IMR-90 (cell line): ENCODE results near the gene PARP6. TPM values are rescaled to one million over a fixed set of nuclear protein-coding genes. Genes with fewer than 3 reads are reported as not detected.

Experiments used
- ATAC-seq: fragments of 200-7000 bp; cut with Tn5 transposase; 2 replicates; pipeline ENCODE4 v1.9.1; 2020; ENCODE audit warnings: low read depth, mild to moderate bottlenecking, moderate library complexity
- BruUV-seq: library from RNA; stranded (reverse); fragments of 400-500 nt; replicated peaks from 2 replicates; lab custom pipeline; 2021; lab: Mats Ljungman, UMichigan
- CTCF ChIA-PET: fragments of 300-600 bp; formaldehyde crosslinking; extraction: SDS; loops from one replicate; lab custom pipeline; 2021; ENCODE audit warnings: antibody characterized with exemption; lab: Yijun Ruan, JAX
- POLR2A ChIA-PET: fragments of 300-600 bp; sonication (Branson Sonifier 250); formaldehyde crosslinking; loops from one replicate; lab custom pipeline; 2022; ENCODE audit warnings: antibody characterized with exemption; ENCODE audit not compliant: unreplicated experiment; lab: Charles Lee
- DNase-seq: peaks from one replicate; pipeline ENCODE4 v3.0.0; 2013
- H2AFZ ChIP-seq: replicated peaks from 2 replicates; pipeline ENCODE3; 2013; ENCODE audit warnings: low read length, mild to moderate bottlenecking; ENCODE audit not compliant: poor library complexity
- H2AK5ac ChIP-seq: 2 replicates; pipeline ENCODE4 v1.6.1; 2013; ENCODE audit warnings: low read depth, low read length, inconsistent platforms
- H2AK9ac ChIP-seq: replicated peaks from 2 replicates; pipeline ENCODE3; 2013; ENCODE audit warnings: mild to moderate bottlenecking, low read depth, low read length, moderate library complexity; ENCODE audit not compliant: poor library complexity
- H2BK120ac ChIP-seq: 2 replicates; pipeline ENCODE4 v1.6.1; 2013; ENCODE audit warnings: low read depth, low read length, inconsistent platforms
- H2BK15ac ChIP-seq: 3 replicates; pipeline ENCODE4 v1.6.1; 2013; ENCODE audit warnings: low read depth, low read length, inconsistent platforms
- H2BK20ac ChIP-seq: 2 replicates; pipeline ENCODE4 v1.6.1; 2013; ENCODE audit warnings: low read depth, mild to moderate bottlenecking, inconsistent platforms, low read length, moderate library complexity
- H2BK5ac ChIP-seq: 2 replicates; pipeline ENCODE4 v1.6.1; 2013; ENCODE audit warnings: mild to moderate bottlenecking, low read depth, low read length, inconsistent platforms; ENCODE audit not compliant: poor library complexity, severe bottlenecking
- H3K14ac ChIP-seq: replicated peaks from 2 replicates; pipeline ENCODE4 v1.6.1; 2013; ENCODE audit warnings: low read depth, low read length, inconsistent platforms
- H3K18ac ChIP-seq: 2 replicates; pipeline ENCODE4 v1.6.1; 2013; ENCODE audit warnings: low read depth, low read length, control low read depth
- H3K23ac ChIP-seq: 2 replicates; pipeline ENCODE4 v1.6.1; 2013; ENCODE audit warnings: low read depth, low read length, inconsistent platforms
- H3K27ac ChIP-seq: 2 replicates; pipeline ENCODE4 v1.5.1; 2013; ENCODE audit warnings: mild to moderate bottlenecking, control low read depth, low read length; ENCODE audit not compliant: insufficient read depth
- H3K27me3 ChIP-seq: 2 replicates; pipeline ENCODE4 v1.6.1; 2013; ENCODE audit warnings: low read length; ENCODE audit not compliant: control insufficient read depth, insufficient read depth
- H3K36me3 ChIP-seq: 2 replicates; pipeline ENCODE4 v1.6.1; 2013; ENCODE audit warnings: low read length, mixed read lengths; ENCODE audit not compliant: control insufficient read depth, insufficient read depth
- H3K4ac ChIP-seq: 2 replicates; pipeline ENCODE4 v1.6.1; 2013; ENCODE audit warnings: low read depth, low read length, inconsistent platforms
- H3K4me1 ChIP-seq: 2 replicates; pipeline ENCODE4 v1.6.1; 2013; ENCODE audit warnings: low read length, mixed read lengths; ENCODE audit not compliant: control insufficient read depth, insufficient read depth
- H3K4me2 ChIP-seq: 2 replicates; pipeline ENCODE4 v1.6.1; 2013; ENCODE audit warnings: low read depth, mild to moderate bottlenecking, control low read depth, low read length, moderate library complexity
- H3K4me3 ChIP-seq: 2 replicates; pipeline ENCODE4 v1.5.1; 2013; ENCODE audit warnings: low read depth, mild to moderate bottlenecking, control low read depth, low read length, moderate library complexity; ENCODE audit not compliant: insufficient read depth
- H3K56ac ChIP-seq: 2 replicates; pipeline ENCODE4 v1.6.1; 2013; ENCODE audit warnings: low read length, inconsistent platforms; ENCODE audit not compliant: insufficient read depth; ENCODE audit errors: extremely low read depth
- H3K79me1 ChIP-seq, 2 experiments: 2 replicates each; pipeline ENCODE4 v1.6.1; 2013; ENCODE audit warnings: low read length in 2 of 2, inconsistent platforms in 1 of 2, low read depth in 1 of 2
- H3K9ac ChIP-seq: 2 replicates; pipeline ENCODE4 v1.6.1; 2013; ENCODE audit warnings: low read depth, low read length, control low read depth
- H3K9me1 ChIP-seq: 2 replicates; pipeline ENCODE4 v1.6.1; 2013; ENCODE audit warnings: low read length, inconsistent platforms; ENCODE audit not compliant: insufficient read depth
- H3K9me3 ChIP-seq: 2 replicates; pipeline ENCODE4 v1.6.1; 2013; ENCODE audit warnings: low read length; ENCODE audit not compliant: control insufficient read depth, insufficient read depth
- H4K20me1 ChIP-seq: 2 replicates; pipeline ENCODE4 v1.6.1; 2013; ENCODE audit warnings: low read length, inconsistent platforms; ENCODE audit not compliant: insufficient read depth
- H4K5ac ChIP-seq: 2 replicates; pipeline ENCODE4 v1.6.1; 2013; ENCODE audit warnings: mild to moderate bottlenecking, low read depth, low read length, control low read depth
- H4K8ac ChIP-seq, 2 experiments: 2 replicates each; pipeline ENCODE4 v1.6.1; 2013; ENCODE audit warnings: low read depth in 2 of 2, low read length in 2 of 2, control low read depth in 1 of 2, inconsistent platforms in 1 of 2
- H4K91ac ChIP-seq: 2 replicates; pipeline ENCODE4 v1.6.1; 2013; ENCODE audit warnings: low read depth, low read length, inconsistent platforms; ENCODE audit not compliant: insufficient read depth
- BHLHE40 ChIP-seq: fragments of 150-350 bp; IDR thresholded peaks from 2 replicates; pipeline ENCODE4 v1.6.1; 2016; ENCODE audit warnings: mild to moderate bottlenecking, low read depth, low read length
- CEBPB ChIP-seq: IDR thresholded peaks from 2 replicates; pipeline ENCODE4 v1.6.1; 2012; ENCODE audit warnings: low read depth, low read length, improper control_type of control experiment
- CHD1 ChIP-seq: IDR thresholded peaks from 2 replicates; pipeline ENCODE4 v1.6.1; 2012; ENCODE audit warnings: low read depth, low read length, improper control_type of control experiment
- CTCF ChIP-seq: conservative IDR thresholded peaks from 2 replicates; pipeline ENCODE4 v1.5.1; 2012; ENCODE audit warnings: mild to moderate bottlenecking, low read depth, low read length, improper control_type of control experiment
- ELK1 ChIP-seq: fragments of 150-350 bp; IDR thresholded peaks from 2 replicates; pipeline ENCODE4 v1.6.1; 2016; ENCODE audit warnings: low read depth, mild to moderate bottlenecking, low read length, moderate library complexity, borderline replicate concordance
- FOS ChIP-seq: fragments of 150-350 bp; IDR thresholded peaks from 2 replicates; pipeline ENCODE4 v1.6.1; 2016; ENCODE audit warnings: low read depth, low read length
- MAFK ChIP-seq: IDR thresholded peaks from 2 replicates; pipeline ENCODE4 v1.6.1; 2012; ENCODE audit warnings: low read depth, low read length, improper control_type of control experiment
- POLR2A ChIP-seq: IDR thresholded peaks from 2 replicates; pipeline ENCODE4 v1.6.1; 2012; ENCODE audit warnings: mild to moderate bottlenecking, low read depth, low read length
- RFX5 ChIP-seq: IDR thresholded peaks from 2 replicates; pipeline ENCODE4 v1.8.0; 2012; ENCODE audit warnings: low read depth, mild to moderate bottlenecking, low read length, moderate library complexity
- whole genome bisulfite sequencing, 2 experiments: methylation state at CpG; one replicate each; pipeline versions ENCODE4 v1.1.5 to v1.1.7; 2013; ENCODE audit warnings: missing lambda C conversion rate in 2 of 2; ENCODE audit not compliant: insufficient read length in 1 of 2; ENCODE audit errors: extremely low coverage in 2 of 2; 5-methylcytosine and 5-hydroxymethylcytosine counted together
- dilution Hi-C: fragments of 300-500 bp; cut with HindIII; formaldehyde crosslinking; loops from one replicate; pipeline ENCODE4 v1.14.3; 2018; ENCODE audit warnings: low sequenced_read_pairs; ENCODE audit not compliant: unreplicated experiment
- in situ Hi-C: fragments of 300-500 bp; cut with MboI; formaldehyde crosslinking; loops from 3 replicates; pipeline ENCODE4 v1.14.3; 2019; ENCODE audit warnings: low sequenced_read_pairs, inconsistent platforms, mixed read lengths
- intact Hi-C: fragments of 100-400 bp; cut with micrococcal nuclease; formaldehyde crosslinking; loops from 2 replicates; pipeline ENCODE4 v1.10.0; 2022
- polyA plus RNA-seq, 3 experiments: library from polyadenylated mRNA; depleted of rRNA; stranded (reverse); fragments of >200 nt; gene quantifications; 2 replicates each; pipeline ENCODE4 v1.2.3, GENCODE V29; 2012; ENCODE audit warnings: low replicate concordance in 1 of 3
- total RNA-seq: library from RNA; depleted of rRNA; stranded (reverse); fragments of >200 nt; gene quantifications from 2 replicates; pipeline ENCODE4 v1.2.3, GENCODE V29; 2012

Gene PARP6
- total and polyA plus RNA-seq, 2 of the 4 experiments (the other 2 are of a cell fraction): 13.4 to 45.1 TPM

GRCh38 chr15:72278737-72279136 is 6.4 kb upstream of the PARP6 start:
- no peak overlapping the region for H3K9ac ChIP-seq
- H3K4me1 ChIP-seq: no peaks in the 10 kb centered on the region
- no peaks in the 10 kb centered on the region for H3K9me1 ChIP-seq
- H3K4ac ChIP-seq: no peak overlapping the region
- no peak overlapping the region for H3K56ac ChIP-seq
- H3K79me1 ChIP-seq: no peaks in the 10 kb centered on the region
- DNase-seq (no peak), ATAC-seq (no peak)
- POLR2A ChIA-PET: interaction anchor here (0.6 kb wide), 1 partner anchor 95 kb away, joined by 3 read pairs; no protein-coding TSS in a partner anchor
- no peak overlapping the region for H2AK9ac ChIP-seq
- H3K14ac ChIP-seq: no peak overlapping the region
- no peak overlapping the region for H2AFZ ChIP-seq
- no peak overlapping the region for H3K23ac ChIP-seq
- CTCF ChIA-PET: no interaction called here
- no peak overlapping the region for H3K4me2 ChIP-seq
- no peaks in the 10 kb centered on the region for H4K20me1 ChIP-seq
- in situ Hi-C loops: no loop called here
- H3K27me3 ChIP-seq: peaks cover 8% of the 10 kb centered on the region
- no peak overlapping the region for H4K5ac ChIP-seq
- H3K4me3 ChIP-seq: no peak overlapping the region
- no peak overlapping the region for H4K91ac ChIP-seq
- intact Hi-C loops: no loop called here
- no peak overlapping the region for H2BK5ac ChIP-seq
- no peak for TF ChIP-seq CHD1
- TF ChIP-seq ELK1: no peak
- no peak for TF ChIP-seq MAFK
- no peak for TF ChIP-seq FOS
- no peak for TF ChIP-seq CTCF
- TF ChIP-seq POLR2A: no peak
- TF ChIP-seq CEBPB: no peak
- TF ChIP-seq BHLHE40: no peak
- no peak for TF ChIP-seq RFX5
- no TSS peak for BruUV-seq
- no peaks in the 10 kb centered on the region for H3K9me3 ChIP-seq
- no peak overlapping the region for H2BK20ac ChIP-seq
- H2BK120ac ChIP-seq: no peak overlapping the region
- no peak overlapping the region for H3K27ac ChIP-seq
- no peak overlapping the region for H4K8ac ChIP-seq
- dilution Hi-C loops: no loop called here
- H3K18ac ChIP-seq: no peak overlapping the region
- H3K36me3 ChIP-seq: no peaks in the 10 kb centered on the region
- no peak overlapping the region for H2AK5ac ChIP-seq
- no CpG with 5 or more reads among the region's 1 CpG for WGBS, 2 experiments
- H2BK15ac ChIP-seq: no peak overlapping the region
